Measurements from ENCODE around the gene TMED5. TPM values are rescaled to one million over a fixed set of nuclear protein-coding genes. Genes with fewer than 3 reads are reported as not detected.

The TMED5 gene
- total RNA-seq, 4 donors from 2014 or later: 28.7 to 47.9 (median 39.1) TPM

- 73 to 91% methylated on average over 2 of the region's 2 CpGs for WGBS, 2 donors
- no peak for TF ChIP-seq CTCF (IDR thresholded peaks at IDR 0.05)
- no peak for TF ChIP-seq POLR2A (IDR thresholded peaks at IDR 0.05)
Measured at GRCh38 chr1:93106226-93106625, 74.0 kb downstream of the TMED5 start.

DNA sequence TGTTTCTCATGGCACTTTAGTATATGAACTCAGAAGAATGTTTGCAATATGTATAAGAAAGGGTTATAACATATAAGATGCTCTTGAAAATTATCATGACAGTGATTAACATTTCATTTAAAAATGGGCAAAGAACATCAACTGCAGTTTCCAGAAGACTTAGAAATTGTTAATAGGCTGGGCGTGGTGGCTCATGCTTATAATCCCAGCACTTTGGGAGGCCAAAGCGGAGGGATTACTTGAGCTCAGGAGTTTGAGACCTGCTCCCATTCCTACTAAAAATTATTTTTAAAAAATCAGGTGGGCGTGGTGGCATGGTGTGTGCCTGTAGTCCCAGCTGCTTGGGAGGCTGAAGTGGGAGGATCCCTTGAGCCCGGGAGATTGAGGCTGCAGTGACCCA, 78.1 kb downstream of the TMED5 start:
- no peaks in the 10 kb centered on the region for H3K27me3 ChIP-seq
- H3K4me1 ChIP-seq: no peaks in the 10 kb centered on the region
- H3K4me3 ChIP-seq: no peak overlapping the region
- intact Hi-C loops (cut with DNase I): no loop called here
- WGBS, 2 donors: 91 to 98% methylated on average over 3 to 4 of the region's 4 CpGs
- TF ChIP-seq CTCF (IDR thresholded peaks at IDR 0.05) (no peak), POLR2A (IDR thresholded peaks at IDR 0.05) (no peak)
- DNase-seq: no peak
- peaks cover 0 to 13% (median 0%) of the 10 kb centered on the region in 3 donors for H3K36me3 ChIP-seq
- H3K9me3 ChIP-seq: peaks cover 0 to 5% (median 0%) of the 10 kb centered on the region in 3 donors
- H3K27ac ChIP-seq: no peak overlapping the region

More at GRCh38 chr1:93106226-93106625, 74.0 kb downstream of the TMED5 start:
- Histone ChIP-seq H3K27ac (no peak overlapping the region), H3K4me3 (no peak overlapping the region), H3K36me3 (peaks cover 0 to 21% (median 0%) of the 10 kb centered on the region in 3 donors), H3K27me3 (no peaks in the 10 kb centered on the region), H3K4me1 (no peaks in the 10 kb centered on the region), H3K9me3 (peaks cover 0 to 12% (median 0%) of the 10 kb centered on the region in 3 donors)
- intact Hi-C loops (cut with DNase I): no loop called here
- no peak for DNase-seq

Small RNA genes lying within 50 kb of the gene (small RNA-seq; reads per million reads assigned to genes)
- 0 reads per million in 4 donors for gene AC126124.1

Other genes with a start within 250 kb of the TMED5 start
- 1 to 10 TPM; 3.1 to 9.9 (median 4.9) TPM for gene DIPK1A, start 219.0 kb downstream of the TMED5 start, total RNA-seq
- gene MTF2, start 101.1 kb downstream of the TMED5 start, total RNA-seq: 10 to 100 TPM in 3 of 4 donors, 1 to 10 TPM in 1; 7.0 to 18.4 (median 14.8) TPM
- 10 to 100 TPM in 1 of 4 donors, 1 to 10 TPM in 3; 6.1 to 11.7 (median 7.0) TPM for gene CCDC18, start 311 bp upstream of the TMED5 start, total RNA-seq
- gene DR1, start 165.5 kb upstream of the TMED5 start, total RNA-seq: 10 to 100 TPM; 22.1 to 44.9 (median 37.8) TPM

Measured in esophagus squamous epithelium (tissue), 5 donors.